T-helper 1 cell treated with Interleukin-12 subunit alpha and Interleukin-12 subunit beta and Interleukin-4 antibody, amounts not matched to agents 30 ng/mL and 1 ng/mL, for 36 hours (primary cell): Measurements from ENCODE around the gene ZMIZ1. TPM values are rescaled to one million over a fixed set of nuclear protein-coding genes. Genes with fewer than 3 reads are reported as not detected.

Source experiments
- intact Hi-C: fragments of 100-400 bp; cut with micrococcal nuclease; formaldehyde crosslinking; loops from one replicate; pipeline ENCODE4 v1.15.1; 2024
- total RNA-seq: library from RNA; stranded (reverse); gene quantifications from 2 replicates; pipeline ENCODE4 v1.2.3, GENCODE V29; 2022

ZMIZ1 gene
- total RNA-seq, 1 donor from 2014 or later = 51.2 TPM

GRCh38 chr10:79299397-79300241 lies 230.9 kb downstream of the ZMIZ1 start:
- intact Hi-C loops = no loop called here

DNA sequence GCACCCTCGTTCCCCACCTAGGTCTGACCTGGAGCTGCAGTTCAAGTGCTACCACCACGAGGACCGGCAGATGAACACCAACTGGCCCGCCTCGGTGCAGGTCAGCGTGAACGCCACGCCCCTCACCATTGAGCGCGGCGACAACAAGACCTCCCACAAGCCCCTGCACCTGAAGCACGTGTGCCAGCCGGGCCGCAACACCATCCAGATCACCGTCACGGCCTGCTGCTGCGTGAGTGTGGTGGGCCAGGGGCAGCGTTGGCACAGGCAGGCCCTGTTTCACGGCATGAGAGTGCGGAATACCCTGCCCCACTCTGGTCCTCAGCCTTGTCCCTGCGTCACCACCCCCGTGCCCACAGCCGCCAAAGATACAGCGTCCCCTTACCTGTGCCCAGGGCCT lies 231.9 kb downstream of the ZMIZ1 start:
- intact Hi-C loops = no loop called here

- intact Hi-C loops = no loop called here
Measured at GRCh38 chr10:79301754-79302530, 233.2 kb downstream of the ZMIZ1 start.

- intact Hi-C loops = no loop called here
Measured at GRCh38 chr10:79303631-79304478, 235.1 kb downstream of the ZMIZ1 start.

GRCh38 chr10:79304479-79305087 lies 235.8 kb downstream of the ZMIZ1 start:
- intact Hi-C loops = no loop called here

DNA sequence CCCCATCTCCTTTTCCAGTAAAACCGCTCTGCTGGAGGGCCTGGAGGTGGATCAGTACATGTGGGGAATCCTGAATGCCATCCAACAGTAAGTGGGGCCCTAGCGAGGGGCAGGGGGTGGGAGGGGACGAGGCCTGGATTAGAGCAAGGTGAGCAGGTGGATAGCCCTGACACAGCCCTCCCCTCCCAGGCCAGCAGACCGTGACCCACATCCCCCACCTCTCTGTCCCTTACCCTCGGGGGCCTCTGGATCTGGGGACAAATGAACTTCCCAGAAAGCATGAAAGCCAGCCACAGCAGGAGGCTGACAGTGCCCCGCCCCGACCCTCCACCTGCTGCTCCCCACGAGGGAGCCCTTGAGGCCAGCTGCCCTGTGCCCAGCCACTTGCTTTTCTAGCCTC lies 236.7 kb downstream of the ZMIZ1 start:
- intact Hi-C loops = no loop called here

DNA sequence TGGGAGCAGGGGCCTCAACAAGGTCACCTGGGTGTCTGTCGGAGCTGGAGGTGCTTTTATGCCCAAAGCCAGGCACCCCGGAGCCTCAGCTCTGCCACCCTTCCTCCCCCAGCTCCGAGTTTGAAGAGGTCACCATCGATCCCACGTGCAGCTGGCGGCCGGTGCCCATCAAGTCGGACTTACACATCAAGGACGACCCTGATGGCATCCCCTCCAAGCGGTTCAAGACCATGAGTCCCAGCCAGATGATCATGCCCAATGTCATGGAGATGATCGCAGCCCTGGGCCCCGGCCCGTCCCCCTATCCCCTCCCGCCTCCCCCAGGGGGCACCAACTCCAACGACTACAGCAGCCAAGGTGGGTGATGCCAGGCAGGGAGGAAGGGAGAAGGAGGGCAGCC lies 237.2 kb downstream of the ZMIZ1 start:
- intact Hi-C loops = no loop called here

- intact Hi-C loops = no loop called here
Measured at GRCh38 chr10:79306644-79307220, 238.0 kb downstream of the ZMIZ1 start.

DNA sequence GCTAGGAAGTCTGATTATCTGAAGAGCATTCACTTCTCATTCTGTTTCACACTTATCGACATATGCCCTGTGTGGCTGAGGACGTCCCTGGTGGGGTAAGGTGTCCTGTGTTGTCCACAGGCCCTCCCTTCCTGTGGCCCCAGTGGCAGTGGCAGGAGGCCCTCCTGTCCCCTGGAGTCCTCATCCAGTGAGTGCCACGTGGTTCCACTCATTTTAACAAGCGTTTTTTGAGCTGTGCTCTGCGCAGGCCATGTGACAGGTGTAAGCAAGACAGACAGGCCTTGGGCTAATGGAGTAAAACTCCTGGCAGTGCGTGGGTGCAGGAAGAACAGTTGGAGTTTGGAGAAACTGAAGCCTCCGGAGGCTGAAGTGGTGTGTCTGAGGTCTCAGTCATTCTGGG lies 239.2 kb downstream of the ZMIZ1 start:
- intact Hi-C loops = no loop called here

DNA sequence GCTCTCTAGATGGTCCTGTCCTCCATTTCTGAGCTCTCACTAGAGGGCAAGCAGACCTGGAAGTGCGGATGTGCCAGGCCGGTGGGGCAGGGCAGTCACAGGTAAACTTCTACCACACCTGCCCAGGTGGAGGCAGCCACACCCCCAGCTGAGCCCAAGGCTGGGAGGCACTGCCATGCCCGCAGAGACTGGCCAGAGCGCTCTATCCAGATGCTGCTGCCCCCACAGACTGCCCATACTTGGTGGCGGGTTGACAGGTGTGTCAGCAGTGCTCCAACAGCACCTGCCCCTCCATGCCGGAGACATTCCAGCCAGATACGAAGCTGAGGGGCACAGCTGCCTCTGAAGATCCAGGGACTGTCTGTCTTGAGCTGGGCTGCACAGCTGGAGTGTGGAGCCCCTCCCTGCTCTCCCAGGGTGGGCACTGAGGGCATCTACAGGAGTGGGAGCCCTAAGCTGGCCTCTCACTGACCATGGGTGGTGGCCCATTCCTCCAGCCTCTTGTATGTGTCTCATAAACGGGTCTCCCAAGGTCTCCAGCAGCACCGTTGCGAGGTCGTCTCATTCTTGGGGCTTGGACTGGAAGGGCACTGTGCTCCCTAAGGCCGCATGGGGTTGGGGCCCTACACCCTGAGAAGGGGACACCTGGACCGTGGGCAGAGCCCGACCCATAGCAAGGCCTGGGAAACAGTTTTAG lies 240.4 kb downstream of the ZMIZ1 start:
- intact Hi-C loops = no loop called here

DNA sequence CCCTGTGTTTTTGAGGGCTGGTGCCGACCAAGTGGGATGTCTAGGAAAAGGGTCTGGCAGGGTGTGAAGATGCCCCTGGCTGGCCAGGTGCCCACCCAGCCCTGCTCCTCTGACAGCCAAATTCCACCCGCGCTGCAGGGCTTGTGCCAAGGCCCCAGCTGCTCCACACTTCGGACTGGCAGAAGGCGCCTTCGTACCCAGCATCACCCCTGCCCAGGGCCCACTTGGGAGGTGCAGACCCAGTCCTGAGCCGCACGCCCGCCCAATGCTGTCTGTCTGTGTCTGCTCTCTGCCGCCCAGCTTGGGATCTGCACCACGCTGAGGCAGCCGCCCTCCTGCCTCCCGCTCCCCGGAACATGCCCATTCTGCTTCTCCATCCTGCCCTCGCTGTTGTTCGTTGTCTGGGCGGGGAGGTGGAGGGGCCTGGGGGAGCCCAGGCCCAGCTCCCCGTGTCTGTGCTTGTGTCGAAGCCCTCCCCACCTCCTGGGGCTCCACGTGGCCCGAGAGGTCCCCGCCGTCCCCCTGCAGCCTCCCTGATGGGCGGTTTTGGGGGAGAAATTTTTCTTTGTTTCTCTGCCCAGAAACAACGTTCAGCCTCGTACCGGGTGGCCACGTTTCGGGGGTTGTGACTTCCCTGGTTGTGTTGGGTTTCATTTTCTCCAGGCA lies 241.6 kb downstream of the ZMIZ1 start:
- intact Hi-C loops = no loop called here

DNA sequence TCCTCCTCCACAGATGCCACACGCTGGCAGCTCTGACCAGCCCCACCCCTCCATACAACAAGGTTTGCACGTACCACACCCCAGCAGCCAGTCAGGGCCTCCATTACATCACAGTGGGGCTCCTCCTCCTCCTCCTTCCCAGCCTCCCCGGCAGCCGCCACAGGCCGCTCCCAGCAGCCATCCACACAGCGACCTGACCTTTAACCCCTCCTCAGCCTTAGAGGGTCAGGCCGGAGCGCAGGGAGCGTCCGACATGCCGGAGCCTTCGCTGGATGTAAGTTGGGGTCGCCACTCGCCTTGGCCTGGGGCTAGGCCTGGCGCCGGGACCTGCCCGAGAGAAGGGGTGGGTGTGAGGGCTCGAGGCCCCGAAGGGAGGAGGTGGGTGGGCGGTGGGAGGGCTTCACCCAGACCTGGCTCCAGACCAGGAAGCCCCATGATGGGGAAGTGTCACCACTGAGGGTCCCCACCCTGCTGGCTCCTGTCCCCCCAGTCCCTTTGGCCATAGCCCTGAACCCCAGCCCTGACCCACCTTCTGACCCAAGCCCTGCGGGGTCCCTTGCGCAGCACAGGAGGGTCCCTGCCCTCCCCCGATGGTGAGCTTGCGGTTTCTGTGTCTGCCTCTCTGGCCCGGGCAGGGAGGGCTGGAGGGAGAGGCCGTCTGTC lies 242.3 kb downstream of the ZMIZ1 start:
- intact Hi-C loops = no loop called here

DNA sequence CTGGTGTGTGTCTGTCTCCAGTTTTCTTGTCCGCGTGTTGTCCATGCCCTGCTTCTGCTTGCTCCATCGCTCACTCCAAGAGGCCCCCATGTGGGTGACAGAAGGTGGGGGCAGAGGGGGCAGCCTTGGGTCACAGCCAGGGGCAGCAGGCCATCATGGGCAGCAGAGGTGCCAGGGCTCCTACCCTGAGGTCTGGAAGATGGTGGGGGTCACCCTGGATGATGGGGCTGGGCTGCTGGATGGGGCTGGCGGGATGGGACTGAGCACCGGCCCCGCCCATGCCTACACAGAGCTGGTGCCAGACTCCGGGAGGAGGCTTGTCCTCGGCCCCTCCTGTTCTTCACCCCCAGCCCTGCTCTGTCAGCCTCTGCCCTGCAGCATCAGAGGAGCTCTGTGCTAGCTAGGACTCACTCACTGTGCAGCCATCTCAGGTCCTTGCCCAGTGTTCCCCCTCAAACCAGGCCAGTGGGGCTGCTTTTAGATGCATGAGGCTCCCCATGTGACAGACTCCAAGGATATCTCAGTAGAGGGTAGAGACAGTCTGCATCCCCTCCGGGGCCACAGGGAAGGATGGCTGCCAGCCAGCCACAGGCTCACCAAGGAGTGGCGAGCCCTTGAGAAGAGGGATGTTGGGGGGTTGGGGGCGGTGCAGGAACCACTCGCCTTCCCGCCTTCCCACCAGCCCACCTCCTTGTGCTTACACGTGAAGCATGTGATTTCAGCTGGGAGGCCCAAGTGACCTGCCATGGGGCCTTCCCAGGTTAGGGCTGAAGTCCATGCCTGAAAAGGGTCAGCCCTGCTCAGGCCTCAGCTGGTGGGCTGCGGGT lies 243.0 kb downstream of the ZMIZ1 start:
- intact Hi-C loops = no loop called here

DNA sequence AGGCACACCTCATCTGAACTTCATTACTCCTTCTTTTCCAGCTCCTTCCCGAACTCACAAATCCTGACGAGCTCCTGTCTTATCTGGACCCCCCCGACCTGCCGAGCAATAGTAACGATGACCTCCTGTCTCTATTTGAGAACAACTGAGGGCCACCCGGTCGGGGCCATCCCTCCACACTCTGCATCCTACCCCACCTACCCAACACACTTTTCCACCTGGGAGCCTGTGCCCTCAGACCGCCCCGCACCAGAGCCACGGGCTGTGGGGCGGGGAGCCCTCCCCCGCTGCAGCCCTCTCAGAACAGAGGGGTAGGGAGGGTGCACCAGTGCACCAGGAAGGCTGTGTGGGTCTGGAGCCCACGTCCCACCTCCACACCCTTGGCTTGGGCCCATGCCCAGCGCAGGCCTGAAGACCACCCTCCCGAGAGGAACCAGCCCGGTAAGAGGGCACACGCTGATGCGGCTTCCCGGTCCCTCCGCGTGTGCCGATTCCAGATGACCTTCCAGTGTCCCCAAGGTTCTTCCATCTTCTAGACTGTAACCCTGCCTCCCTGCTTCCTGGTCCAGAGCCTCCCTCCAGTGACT lies 243.9 kb downstream of the ZMIZ1 start:
- intact Hi-C loops = no loop called here

DNA sequence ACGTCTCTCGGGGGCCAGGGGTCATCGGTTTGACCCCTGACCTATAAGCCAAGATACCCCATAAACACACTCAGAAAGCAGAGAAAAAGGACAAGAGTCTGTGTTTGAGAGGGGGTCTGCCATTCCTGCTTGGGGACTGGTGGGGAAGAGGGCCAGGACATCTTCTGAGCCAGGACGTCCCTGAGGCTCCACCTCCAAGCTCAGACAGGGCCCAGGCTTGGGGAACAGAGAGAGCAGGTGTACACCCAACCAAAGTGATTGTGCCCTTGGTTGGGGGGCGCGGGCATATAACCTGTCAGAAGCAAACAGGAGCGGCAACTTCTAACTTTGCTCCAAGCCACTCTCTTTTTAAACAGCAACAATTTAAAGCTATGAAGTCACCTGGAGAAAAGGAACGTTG lies 244.6 kb downstream of the ZMIZ1 start:
- intact Hi-C loops = no loop called here

DNA sequence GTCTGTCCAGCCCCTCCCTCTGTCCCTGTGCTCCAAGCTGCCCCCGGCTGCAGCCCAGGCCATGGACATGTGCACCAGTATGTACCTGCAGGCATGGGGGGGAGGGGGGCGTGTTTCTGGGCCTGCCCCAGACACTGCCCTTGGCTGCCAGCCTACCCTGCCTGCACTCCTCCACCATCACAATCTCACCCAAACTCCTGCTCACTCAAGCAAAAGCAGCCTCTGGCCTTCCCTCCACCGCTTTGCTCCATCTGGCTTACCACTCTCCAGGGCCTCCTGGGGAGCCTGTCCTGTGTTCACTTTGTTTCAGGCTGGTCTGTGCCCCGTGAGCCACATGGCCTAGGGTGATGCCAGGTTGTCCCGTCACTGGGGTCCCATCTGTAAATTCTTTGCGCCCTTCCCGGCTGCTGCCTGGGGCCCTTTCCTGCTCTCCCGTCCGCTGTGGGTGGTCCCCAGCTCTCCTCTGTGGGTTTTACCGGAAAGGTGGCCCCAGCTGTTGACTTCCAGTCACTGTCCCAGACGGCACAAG lies 245.2 kb downstream of the ZMIZ1 start:
- intact Hi-C loops = no loop called here

- intact Hi-C loops = no loop called here
Measured at GRCh38 chr10:79314761-79315601, 246.2 kb downstream of the ZMIZ1 start.
